Ureter (tissue), 1 donor: ENCODE results near the gene HNRNPK. TPM values are rescaled to one million over a fixed set of nuclear protein-coding genes. Genes with fewer than 3 reads are reported as not detected.

Experiments used
- DNase-seq: peaks from one replicate; pipeline ENCODE4 v3.0.0-alpha.2; 2020; ENCODE audit warnings: low spot score
- total RNA-seq: library from RNA; stranded (reverse); gene quantifications from one replicate; pipeline ENCODE4 v1.2.4, GENCODE V29; 2023
- donor health status: DM: yes; HTN: yes; CAD: no.

Gene HNRNPK
- total RNA-seq, 1 donor from 2014 or later = 600 TPM

DNA sequence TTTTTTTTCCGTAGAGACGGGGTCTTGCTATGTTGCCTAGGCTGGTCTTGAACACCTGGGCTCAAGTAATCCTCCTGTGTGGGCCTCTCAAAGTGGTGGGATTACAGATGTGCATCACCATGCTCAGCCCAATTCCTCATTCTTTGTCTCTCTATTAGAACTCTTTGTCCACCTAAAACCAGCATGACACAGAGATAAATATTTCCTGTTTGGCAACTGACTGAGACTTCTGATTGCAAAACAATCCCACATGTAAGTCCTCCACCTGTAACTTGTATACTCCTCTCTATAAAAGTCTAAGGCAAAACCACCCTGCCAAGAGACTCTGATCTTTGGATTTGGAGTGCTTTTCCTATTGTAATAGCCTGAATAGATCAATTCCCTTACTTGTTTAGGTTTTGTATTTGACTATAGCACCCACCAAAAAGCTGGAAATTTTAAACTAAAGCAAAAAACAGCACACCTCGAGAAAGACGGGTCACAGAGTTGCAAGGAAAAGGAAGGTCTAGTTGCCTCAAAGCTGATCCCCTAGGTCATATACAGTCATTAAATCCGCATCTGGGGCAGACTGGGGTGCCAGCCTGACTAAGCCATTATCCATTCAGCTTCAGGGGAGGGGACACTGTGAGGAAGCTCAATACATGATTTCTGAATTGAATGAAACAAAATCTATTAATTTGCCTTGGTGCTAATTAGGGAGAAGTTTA, 45.3 kb downstream of the HNRNPK start:
- no peak for DNase-seq

DNA sequence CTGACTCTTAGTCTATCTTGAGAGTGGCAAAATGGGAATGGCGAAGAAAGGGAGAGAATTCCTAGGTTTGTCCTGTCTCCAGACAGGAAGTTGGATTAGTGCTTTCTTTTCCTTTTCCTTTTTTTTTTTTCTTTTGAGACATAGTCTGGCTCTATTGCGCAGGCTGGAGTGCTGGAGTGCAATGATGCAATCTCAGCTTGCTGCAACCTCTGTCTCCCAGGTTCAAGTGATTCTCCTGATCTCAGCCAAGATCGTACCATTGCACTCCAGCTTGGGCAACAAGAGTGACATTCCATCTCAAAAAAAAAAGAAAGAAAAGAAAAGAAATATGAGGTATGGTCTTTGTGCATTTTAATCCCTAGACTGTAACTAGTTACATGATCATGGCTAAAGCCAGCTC, 46.2 kb downstream of the HNRNPK start:
- no peak for DNase-seq

DNA sequence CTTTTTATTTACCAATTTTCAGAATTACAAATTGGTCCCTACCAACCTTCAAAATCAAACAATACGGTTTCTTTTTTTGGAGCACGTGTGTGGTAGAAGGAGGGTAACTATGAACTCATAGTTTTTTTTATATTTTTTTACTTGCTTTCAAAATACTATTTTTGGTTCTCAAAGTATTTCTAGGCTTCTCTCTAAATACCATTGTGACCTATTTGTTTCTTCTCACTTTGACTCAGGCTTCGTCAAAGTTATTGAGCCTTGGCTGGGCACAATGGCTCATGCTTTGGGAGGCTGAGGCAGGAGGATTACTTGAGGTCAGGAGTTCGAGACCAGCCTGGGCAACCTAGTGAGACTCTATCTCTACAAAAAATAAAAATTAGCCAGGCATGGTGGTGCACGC, 47.2 kb downstream of the HNRNPK start:
- DNase-seq = no peak

DNA sequence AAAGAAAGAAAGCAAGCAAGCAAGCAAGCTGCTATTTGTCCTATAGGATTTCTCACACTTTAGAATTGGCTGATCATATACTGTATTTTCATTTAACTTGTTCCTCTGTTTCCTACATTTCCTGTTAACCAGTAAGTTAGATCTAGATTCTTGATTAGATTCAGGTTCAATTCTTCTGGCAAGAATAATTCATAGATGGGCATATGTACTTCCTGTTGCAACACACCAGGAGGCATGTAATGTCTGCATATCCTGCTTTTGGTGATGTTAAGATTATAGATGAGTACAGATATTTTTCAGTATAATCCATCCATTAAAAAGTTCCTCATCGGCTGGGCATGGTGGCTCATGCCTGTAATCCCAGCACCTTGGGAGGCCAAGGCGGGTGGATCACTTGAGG, 48.0 kb downstream of the HNRNPK start:
- DNase-seq = no peak

DNA sequence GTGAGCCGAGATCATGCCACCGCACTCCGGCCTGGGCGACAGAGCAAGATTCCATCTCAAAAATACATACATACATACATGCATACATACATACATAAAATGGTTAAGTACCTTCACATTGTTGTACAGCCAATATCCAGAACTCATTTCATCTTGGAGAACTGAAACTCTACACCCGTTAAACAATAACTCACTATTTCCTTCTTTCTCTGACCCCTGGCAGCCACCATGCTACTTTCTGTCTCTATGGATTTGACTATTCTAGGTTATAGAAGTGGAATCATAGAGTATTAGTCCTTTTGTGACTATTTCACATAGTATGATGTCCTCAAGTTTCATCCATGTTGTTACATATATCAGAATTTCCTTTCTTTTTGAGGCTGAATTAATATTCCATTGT, 49.1 kb downstream of the HNRNPK start:
- no peak for DNase-seq

DNA sequence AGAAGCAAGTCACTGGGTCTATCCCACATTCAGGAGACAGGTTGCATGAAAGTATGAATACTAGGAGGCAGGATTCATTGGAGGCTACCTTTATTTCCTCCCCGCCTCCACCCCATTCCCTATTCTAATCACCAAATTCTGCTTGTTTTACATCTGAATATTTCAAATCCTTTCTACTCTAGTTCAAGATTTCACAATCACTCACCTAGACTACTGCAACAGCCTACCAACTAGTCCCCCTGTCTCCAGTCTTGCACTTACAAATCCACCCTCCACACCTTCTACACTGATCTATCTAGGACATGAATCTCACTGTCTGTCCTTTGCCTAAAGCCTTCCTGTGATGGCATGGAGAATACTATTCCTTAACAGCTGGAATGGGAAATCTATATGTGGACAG, 52.4 kb downstream of the HNRNPK start:
- no peak for DNase-seq

DNA sequence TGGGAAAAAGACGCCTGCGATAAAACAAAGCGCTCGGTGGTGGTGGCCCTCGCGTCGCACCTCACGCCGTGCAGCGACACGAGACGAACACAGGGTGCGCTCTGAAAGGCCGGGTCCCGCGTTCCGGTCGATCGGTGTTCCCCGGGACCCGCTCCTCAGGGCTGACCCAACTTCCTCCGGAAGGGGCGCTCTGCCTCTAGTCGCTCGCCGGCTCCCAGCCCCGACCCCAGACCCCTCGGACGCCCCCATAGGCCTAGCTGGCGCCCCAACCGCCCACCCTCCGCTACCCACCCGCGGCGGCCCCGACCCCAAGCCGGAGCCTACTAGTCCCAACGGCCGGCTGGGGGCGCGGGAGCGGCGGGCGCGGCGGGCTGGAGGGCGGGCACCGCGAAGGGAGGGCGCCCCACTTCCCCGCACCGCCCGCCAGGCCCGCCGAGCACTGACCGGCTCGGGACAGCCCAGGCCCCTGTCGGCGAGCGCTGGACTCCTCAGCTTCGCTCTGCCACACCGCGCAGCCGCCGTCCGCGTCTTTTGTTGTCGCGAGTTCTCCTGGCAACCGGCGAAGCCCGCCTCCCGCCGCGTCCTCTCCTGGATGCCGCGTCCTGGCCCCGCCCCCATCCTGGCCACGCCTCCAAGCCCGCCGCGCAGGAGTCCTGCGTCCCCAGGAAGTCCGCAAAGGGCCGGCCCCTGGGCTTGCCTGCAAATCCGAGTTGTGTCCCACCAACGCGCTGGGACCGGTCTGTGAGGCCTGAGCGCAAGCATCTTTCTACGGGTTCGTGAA, 58.9 kb downstream of the HNRNPK start, which contains the start of gene KIF27:
KIF27 (minus strand) TSS at position 506 of the 781 bp plus-strand sequence. CDS start 5,841 bp downstream, outside the sequence.
- peak; percentile 99 for DNase-seq

DNA sequence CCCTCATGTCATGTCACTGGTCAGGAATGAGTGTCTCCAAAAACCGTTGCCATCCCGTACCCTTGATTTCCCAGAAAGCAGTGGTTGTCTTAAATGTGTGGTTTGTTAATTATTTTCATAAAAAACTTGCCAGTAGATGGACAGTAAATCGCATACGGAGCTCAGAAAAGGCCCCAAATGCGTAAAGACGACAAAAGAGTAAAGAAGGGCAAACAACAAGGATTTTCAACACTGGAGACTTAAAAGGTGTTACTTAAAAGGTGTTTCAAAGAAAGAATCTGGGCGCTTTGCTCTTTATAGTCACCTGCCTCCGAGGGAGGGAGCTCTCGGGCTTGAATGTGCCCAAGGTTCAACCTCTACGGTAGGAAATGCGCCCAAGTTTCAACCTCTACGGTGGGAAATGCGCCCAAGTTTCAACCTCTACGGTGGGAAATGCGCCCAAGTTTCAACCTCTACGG, 59.5 kb downstream of the HNRNPK start:
- DNase-seq = peak; percentile 60

DNA sequence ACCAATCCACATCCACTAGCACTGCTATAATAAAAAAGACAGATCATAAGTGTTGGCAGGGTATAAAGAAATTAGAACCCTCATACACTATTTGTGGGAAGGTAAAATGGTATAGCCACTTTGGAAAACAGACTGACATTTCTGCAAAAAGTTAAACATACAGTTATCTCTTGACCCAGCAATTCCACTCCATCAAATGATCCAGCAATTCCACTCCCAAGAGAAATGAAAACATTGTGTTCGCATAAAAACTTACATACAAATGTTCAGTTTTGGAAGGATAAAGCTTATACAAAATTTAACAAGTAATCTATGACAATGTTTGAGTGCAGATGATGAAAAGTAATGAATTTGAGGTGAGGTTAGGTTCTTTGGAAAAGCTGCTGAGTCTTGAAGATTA, 60.9 kb downstream of the HNRNPK start:
- no peak for DNase-seq

Other genes starting within 250 kb of the HNRNPK start
- 9.5 TPM for gene GKAP1, start 162.4 kb downstream of the HNRNPK start, total RNA-seq
- gene KIF27, start 58.8 kb downstream of the HNRNPK start, total RNA-seq = 10.7 TPM
- 12.1 TPM for gene RMI1, start 590 bp upstream of the HNRNPK start, total RNA-seq